22Rv1 (cell line): ENCODE results near the gene CREBL2.

Experiments
- ZFX ChIP-seq: fragments of 450-650 bp; IDR thresholded peaks from 2 replicates; pipeline ENCODE4 v1.6.1; 2017; ENCODE audit warnings: antibody characterized with exemption, borderline replicate concordance
- TF ChIP-seq, protein P1 (sequence below): fragments of 450-650 bp; IDR thresholded peaks from 2 replicates; pipeline ENCODE4 v1.5.1; 2017; ENCODE audit warnings: mild to moderate bottlenecking

DNA sequence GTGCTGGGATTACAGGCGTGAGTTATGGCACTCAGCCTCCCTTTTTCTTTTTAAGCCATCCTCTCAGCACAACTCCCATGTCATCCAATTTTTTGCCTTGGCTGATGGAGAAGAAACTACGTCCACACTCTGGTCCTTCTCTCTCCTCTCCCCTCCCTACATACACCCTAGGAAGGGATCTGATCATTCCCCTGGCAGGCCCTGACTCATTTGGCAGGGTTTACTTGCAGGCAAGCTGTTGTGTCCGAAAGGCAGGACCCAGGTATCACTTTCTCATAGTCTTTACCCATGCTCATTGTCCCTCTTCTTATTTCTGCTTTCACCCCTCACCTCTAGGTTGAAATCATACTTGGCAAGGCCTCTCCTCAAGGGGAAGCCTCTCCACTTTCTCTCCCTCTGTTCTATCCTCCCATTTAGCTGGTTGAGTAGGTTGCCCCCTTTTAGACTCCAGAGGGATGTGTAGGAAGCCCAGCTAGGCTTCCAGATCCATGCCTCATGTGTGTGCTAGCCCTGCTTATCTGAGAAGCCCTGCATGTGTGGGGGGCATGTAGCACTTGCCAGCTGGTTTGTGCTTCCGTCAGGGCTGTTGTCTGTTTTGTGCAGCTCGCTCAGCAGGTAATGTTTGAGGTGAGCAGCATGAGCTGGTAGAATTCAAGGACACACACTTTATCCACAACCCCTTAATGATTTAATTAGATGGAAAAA, 69.5 kb downstream of the CREBL2 start:
- TF ChIP-seq, protein P1, sequence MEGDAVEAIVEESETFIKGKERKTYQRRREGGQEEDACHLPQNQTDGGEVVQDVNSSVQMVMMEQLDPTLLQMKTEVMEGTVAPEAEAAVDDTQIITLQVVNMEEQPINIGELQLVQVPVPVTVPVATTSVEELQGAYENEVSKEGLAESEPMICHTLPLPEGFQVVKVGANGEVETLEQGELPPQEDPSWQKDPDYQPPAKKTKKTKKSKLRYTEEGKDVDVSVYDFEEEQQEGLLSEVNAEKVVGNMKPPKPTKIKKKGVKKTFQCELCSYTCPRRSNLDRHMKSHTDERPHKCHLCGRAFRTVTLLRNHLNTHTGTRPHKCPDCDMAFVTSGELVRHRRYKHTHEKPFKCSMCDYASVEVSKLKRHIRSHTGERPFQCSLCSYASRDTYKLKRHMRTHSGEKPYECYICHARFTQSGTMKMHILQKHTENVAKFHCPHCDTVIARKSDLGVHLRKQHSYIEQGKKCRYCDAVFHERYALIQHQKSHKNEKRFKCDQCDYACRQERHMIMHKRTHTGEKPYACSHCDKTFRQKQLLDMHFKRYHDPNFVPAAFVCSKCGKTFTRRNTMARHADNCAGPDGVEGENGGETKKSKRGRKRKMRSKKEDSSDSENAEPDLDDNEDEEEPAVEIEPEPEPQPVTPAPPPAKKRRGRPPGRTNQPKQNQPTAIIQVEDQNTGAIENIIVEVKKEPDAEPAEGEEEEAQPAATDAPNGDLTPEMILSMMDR = no peak
- no peak for TF ChIP-seq ZFX
